ENCODE data around the gene GPD2. TPM values are rescaled to one million over a fixed set of nuclear protein-coding genes. Genes with fewer than 3 reads are reported as not detected.
A peak's percentile ranks its signal among the peaks of the same experiment; 100 is the strongest.

The GPD2 gene
- total RNA-seq, 2 experiments from 2014 or later: 31.6 to 32.6 TPM

GRCh38 chr2:156405586-156405985 is 30.6 kb upstream of the GPD2 start:
- Mint-ChIP-seq H3K9me3 (ENCODE audit: low read depth) (no peaks in the 10 kb centered on the region), H3K27me3 (peaks cover 8% of the 10 kb centered on the region), H3K27ac (no peak overlapping the region), H3K4me3 (no peak overlapping the region), H3K36me3 (ENCODE audit: low read depth) (peaks cover 3% of the 10 kb centered on the region), H3K4me1 (peaks cover 10% of the 10 kb centered on the region)
- ChIA-PET CTCF (interaction anchor here (1.1 kb wide), 2 partner anchors 71 kb away, joined by 3 to 4 read pairs; no protein-coding TSS in a partner anchor), POLR2A (no interaction called here)
- DNase-seq: no peak
- no peak for ATAC-seq
- intact Hi-C loops (cut with DNase I, micrococcal nuclease): loop anchor here in 1 of 2 experiments (10.0 kb wide), 2 partner anchors 789 to 1031 kb away; no protein-coding TSS in a partner anchor

DNA sequence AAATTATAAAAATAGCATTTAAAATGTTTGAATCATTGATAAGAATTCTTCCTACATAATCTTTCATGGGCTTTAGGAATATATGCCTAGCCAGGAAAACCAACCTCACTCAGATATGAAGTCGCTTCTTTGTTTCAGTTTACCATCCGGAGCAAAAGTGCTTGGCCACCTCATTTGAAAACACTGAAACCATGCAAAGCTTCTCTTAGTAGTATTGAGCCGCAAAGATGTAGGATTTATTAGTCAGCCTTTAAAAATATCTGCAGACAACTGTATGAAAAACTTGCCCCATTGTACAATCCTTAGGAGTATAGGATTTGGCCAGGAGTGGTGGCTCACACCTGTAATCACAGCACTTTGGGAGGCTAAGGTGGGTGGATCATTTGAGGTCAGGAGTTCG is 24.3 kb upstream of the GPD2 start:
- ChIA-PET CTCF (no interaction called here), POLR2A (no interaction called here)
- no peak overlapping the region for H3K4me3 Mint-ChIP-seq
- intact Hi-C loops (cut with DNase I, micrococcal nuclease): no loop called here
- peaks cover 6% of the 10 kb centered on the region for H3K27me3 Mint-ChIP-seq
- no peaks in the 10 kb centered on the region for H3K4me1 Mint-ChIP-seq
- H3K27ac Mint-ChIP-seq: no peak overlapping the region
- DNase-seq (no peak), ATAC-seq (no peak)
- no peaks in the 10 kb centered on the region for H3K36me3 Mint-ChIP-seq (ENCODE audit: low read depth)
- no peaks in the 10 kb centered on the region for H3K9me3 Mint-ChIP-seq (ENCODE audit: low read depth)

- no peak for DNase-seq
- intact Hi-C loops (cut with DNase I, micrococcal nuclease): no loop called here
- Mint-ChIP-seq H3K9me3 (ENCODE audit: low read depth) (no peaks in the 10 kb centered on the region), H3K36me3 (ENCODE audit: low read depth) (no peaks in the 10 kb centered on the region), H3K27me3 (peaks cover 10% of the 10 kb centered on the region), H3K27ac (no peak overlapping the region), H3K4me3 (no peak overlapping the region), H3K4me1 (peaks cover 4% of the 10 kb centered on the region)
- ChIA-PET CTCF (interaction anchor here (0.6 kb wide), 1 partner anchor 341 kb away, joined by 3 read pairs; no protein-coding TSS in a partner anchor), POLR2A (interaction anchor here (0.7 kb wide), 1 partner anchor 494 kb away, joined by 3 read pairs; no protein-coding TSS in a partner anchor)
- ATAC-seq: no peak
Observed at GRCh38 chr2:156421851-156422250, 14.3 kb upstream of the GPD2 start.

DNA sequence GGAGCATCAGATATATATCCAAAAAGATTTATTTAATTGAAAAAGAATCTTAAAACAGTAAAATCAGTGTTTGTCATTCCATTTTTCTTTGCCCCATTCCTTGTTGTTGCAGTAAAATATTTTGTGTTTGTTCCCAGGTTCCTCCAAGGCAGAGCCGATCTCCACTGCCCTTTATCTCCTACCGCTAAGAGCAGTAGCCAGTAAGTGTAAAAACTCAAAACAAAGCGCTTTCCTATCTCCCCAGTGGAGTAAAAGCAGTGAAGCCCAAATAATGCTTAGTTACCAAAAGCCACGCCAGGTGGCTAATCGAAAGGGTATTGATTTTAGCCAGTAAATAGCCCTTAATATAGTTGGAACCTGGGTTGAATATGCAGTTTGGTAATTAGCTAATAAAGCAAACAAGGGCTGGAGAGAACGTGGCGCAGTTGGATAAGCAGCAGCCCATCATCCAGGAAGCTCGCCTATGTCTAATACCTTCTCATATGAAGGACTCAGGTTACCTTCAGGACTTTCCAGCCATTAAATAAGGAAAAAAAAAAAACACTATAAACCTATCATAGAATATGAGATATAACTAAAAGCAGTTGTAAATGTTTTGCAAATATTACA is 12.4 kb upstream of the GPD2 start:
- Mint-ChIP-seq H3K4me1 (peaks cover 4% of the 10 kb centered on the region), H3K27me3 (peaks cover 10% of the 10 kb centered on the region), H3K4me3 (no peak overlapping the region), H3K27ac (no peak overlapping the region), H3K9me3 (ENCODE audit: low read depth) (no peaks in the 10 kb centered on the region), H3K36me3 (ENCODE audit: low read depth) (no peaks in the 10 kb centered on the region)
- DNase-seq (no peak), ATAC-seq (no peak)
- intact Hi-C loops (cut with DNase I, micrococcal nuclease): no loop called here
- CTCF ChIA-PET: interaction anchor here (0.6 kb wide), 1 partner anchor 117 kb away, joined by 3 read pairs; no protein-coding TSS in a partner anchor
- POLR2A ChIA-PET: no interaction called here

- CTCF ChIA-PET: no interaction called here
- Mint-ChIP-seq H3K9me3 (ENCODE audit: low read depth) (no peaks in the 10 kb centered on the region), H3K36me3 (ENCODE audit: low read depth) (no peaks in the 10 kb centered on the region), H3K27me3 (peaks cover 7% of the 10 kb centered on the region), H3K27ac (no peak overlapping the region), H3K4me1 (peaks cover 19% of the 10 kb centered on the region), H3K4me3 (no peak overlapping the region)
- no peak for DNase-seq
- intact Hi-C loops (cut with DNase I, micrococcal nuclease): no loop called here
- POLR2A ChIA-PET: interaction anchor here (0.5 kb wide), 1 partner anchor 12 kb away, joined by 4 read pairs; no protein-coding TSS in a partner anchor
- no peak for ATAC-seq
Observed at GRCh38 chr2:156427074-156427473, 9.1 kb upstream of the GPD2 start.

- Mint-ChIP-seq H3K9me3 (ENCODE audit: low read depth) (no peaks in the 10 kb centered on the region), H3K4me3 (no peak overlapping the region), H3K27ac (no peak overlapping the region), H3K27me3 (peaks cover 4% of the 10 kb centered on the region), H3K4me1 (peaks cover 15% of the 10 kb centered on the region), H3K36me3 (ENCODE audit: low read depth) (no peaks in the 10 kb centered on the region)
- ChIA-PET POLR2A (no interaction called here), CTCF (interaction anchor here (0.8 kb wide), 1 partner anchor 94 kb away, joined by 4 read pairs; no protein-coding TSS in a partner anchor)
- intact Hi-C loops (cut with DNase I, micrococcal nuclease): no loop called here
- ATAC-seq (no peak), DNase-seq (no peak)
Observed at GRCh38 chr2:156429211-156429610, 7.0 kb upstream of the GPD2 start.

DNA sequence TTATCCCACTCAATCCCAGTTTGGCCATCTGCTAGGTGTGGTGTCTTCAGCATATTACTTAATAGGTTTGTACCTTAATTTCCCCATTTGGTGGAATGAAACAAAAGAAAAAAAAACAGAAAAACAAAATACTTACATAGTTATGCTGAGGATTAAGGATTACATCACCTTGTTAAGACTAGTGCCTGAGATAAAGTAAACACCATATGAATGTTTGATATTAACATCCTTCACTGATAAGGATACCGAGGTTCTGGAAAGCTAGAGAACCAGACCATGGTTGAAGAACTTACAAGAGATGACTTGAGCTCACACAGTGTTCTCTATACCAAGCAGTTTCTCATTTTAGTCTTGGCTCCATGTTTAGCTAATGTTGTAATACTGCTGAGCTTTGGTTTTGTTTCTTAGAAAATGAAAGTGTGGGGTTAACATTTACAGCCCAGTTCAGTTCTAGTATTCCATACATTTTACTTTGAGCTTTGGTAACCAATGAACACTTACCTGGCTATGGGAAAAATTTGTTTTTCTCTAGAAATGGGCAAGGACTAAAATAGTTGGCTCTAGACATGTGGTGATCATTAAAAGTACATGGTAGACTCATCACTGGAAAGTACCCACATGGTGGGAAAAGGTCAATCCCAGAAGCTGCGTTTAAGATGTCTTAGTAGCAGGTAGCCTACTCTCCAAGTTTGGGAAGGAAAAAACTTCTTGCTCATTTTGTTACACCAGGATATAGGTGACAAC is 5.8 kb upstream of the GPD2 start:
- ATAC-seq (no peak), DNase-seq (no peak)
- Mint-ChIP-seq H3K27me3 (no peaks in the 10 kb centered on the region), H3K4me3 (no peak overlapping the region), H3K9me3 (ENCODE audit: low read depth) (no peaks in the 10 kb centered on the region), H3K36me3 (ENCODE audit: low read depth) (no peaks in the 10 kb centered on the region), H3K4me1 (peaks cover 15% of the 10 kb centered on the region), H3K27ac (peak overlapping the region; percentile 24)
- intact Hi-C loops (cut with DNase I, micrococcal nuclease): no loop called here
- ChIA-PET POLR2A (no interaction called here), CTCF (interaction anchor here (0.7 kb wide), 1 partner anchor 822 kb away, joined by 3 read pairs; no protein-coding TSS in a partner anchor)

DNA sequence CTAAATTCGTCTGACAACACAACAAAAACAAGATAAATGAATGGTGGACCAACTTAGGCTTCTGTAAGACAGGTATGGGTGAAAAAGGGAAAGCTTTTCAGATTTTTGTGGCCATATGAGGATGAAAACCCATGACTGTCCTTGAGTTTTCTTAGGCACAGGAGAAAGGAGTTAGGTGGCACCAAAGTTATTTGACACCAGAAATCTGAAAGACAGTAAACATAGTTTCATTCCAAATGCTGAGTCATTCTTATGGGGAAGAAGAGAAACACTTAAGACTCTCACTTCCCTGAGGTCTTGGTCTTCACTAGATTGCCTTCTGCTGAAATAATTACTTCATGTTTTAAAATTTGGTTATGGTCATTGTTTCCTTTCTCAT is 5.2 kb upstream of the GPD2 start:
- Mint-ChIP-seq H3K27ac (peak overlapping the region; percentile 24), H3K4me1 (peaks cover 15% of the 10 kb centered on the region), H3K9me3 (ENCODE audit: low read depth) (no peaks in the 10 kb centered on the region), H3K27me3 (no peaks in the 10 kb centered on the region), H3K4me3 (no peak overlapping the region), H3K36me3 (ENCODE audit: low read depth) (no peaks in the 10 kb centered on the region)
- intact Hi-C loops (cut with DNase I, micrococcal nuclease): no loop called here
- no peak for DNase-seq
- ChIA-PET CTCF (no interaction called here), POLR2A (no interaction called here)
- ATAC-seq: peak; percentile 27

DNA sequence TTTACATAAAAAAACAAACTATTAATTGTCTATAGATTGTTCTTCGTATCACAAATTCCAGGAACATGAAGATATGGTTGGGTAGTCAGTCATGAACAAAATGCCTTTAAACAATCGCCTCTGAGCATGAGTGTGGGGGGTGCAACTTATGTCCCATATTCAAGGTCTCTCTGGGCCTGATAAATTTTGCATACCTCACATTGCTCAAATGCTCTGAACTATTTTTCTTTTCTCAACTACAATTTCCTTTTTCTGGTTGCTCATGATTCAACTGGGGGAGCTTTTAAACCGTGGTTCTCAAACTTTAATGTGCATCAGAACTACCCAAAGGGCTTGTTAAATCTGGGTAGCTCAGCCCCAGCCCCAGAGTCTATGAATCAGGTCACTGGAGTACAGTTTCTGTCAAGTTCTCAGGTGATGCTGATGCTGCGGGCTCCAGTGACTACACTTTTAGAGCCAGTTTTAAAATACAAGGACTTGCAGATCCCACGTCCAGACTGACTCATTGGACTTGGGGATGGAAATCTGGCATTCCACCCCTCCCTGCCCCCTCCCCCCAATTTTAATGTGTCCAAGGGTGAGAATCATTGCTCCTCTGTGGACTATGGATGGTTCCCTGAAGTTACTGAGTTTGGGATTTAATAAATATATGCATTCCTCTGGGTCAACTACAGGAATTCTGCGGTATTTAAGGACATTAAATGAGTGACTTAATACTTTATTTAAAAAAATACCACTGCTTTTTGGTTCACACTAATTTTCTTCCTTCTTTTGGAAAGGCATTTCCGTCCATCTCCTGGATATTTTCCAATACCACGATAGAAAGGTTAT is 1.5 kb upstream of the GPD2 start:
- H3K27me3 Mint-ChIP-seq: no peaks in the 10 kb centered on the region
- no peaks in the 10 kb centered on the region for H3K9me3 Mint-ChIP-seq (ENCODE audit: low read depth)
- POLR2A ChIA-PET: no interaction called here
- CTCF ChIA-PET: interaction anchor here (1.5 kb wide), 1 partner anchor 105 kb away, joined by 6 read pairs; no protein-coding TSS in a partner anchor
- intact Hi-C loops (cut with DNase I, micrococcal nuclease): loop anchor here (5.0 kb wide), 2 partner anchors 58 to 963 kb away; no protein-coding TSS in a partner anchor
- no peak for ATAC-seq
- H3K4me3 Mint-ChIP-seq: peak overlapping the region; percentile 43
- H3K4me1 Mint-ChIP-seq: peaks cover 34% of the 10 kb centered on the region
- H3K27ac Mint-ChIP-seq: peak overlapping the region; percentile 42
- DNase-seq: peak; percentile 41
- peaks cover 7% of the 10 kb centered on the region for H3K36me3 Mint-ChIP-seq (ENCODE audit: low read depth)

DNA sequence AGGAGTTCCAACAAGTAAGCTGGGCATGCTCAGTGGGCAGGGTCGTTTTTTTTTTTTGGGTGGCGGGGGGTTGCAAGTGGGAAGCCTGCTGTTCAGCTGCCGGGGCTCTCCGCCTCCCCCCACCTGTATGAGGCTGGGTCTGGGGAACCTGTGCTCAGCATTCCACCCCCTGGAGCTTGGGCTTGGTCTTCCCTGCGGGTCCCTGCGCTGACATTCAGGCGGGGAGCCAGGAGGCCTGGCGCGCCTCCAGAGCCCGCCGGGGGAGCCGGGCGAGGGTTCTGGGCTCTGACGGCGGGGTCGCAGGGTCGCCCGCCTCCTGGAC is 822 bp upstream of the GPD2 start:
- intact Hi-C loops (cut with DNase I, micrococcal nuclease): loop anchor here (5.0 kb wide), 2 partner anchors 57 to 962 kb away; no protein-coding TSS in a partner anchor
- H3K4me1 Mint-ChIP-seq: peaks cover 30% of the 10 kb centered on the region
- ChIA-PET CTCF (interaction anchor here (1.5 kb wide), 1 partner anchor 105 kb away, joined by 6 read pairs; no protein-coding TSS in a partner anchor), POLR2A (interaction anchor here (1.1 kb wide), 1 partner anchor 101 kb away, joined by 4 read pairs; no protein-coding TSS in a partner anchor)
- H3K9me3 Mint-ChIP-seq (ENCODE audit: low read depth): no peaks in the 10 kb centered on the region
- DNase-seq (no peak), ATAC-seq (peak; percentile 15)
- H3K27ac Mint-ChIP-seq: peak overlapping the region; percentile 42
- H3K27me3 Mint-ChIP-seq: no peaks in the 10 kb centered on the region
- peak overlapping the region; percentile 87 for H3K4me3 Mint-ChIP-seq
- H3K36me3 Mint-ChIP-seq (ENCODE audit: low read depth): peaks cover 10% of the 10 kb centered on the region

- intact Hi-C loops (cut with DNase I, micrococcal nuclease): loop anchor here (1.0 to 5.0 kb wide), 7 partner anchors 35 to 961 kb away; partner anchors contain the start of gene NR4A2 (in 1 of the 2)
- peak; percentile 50 for ATAC-seq
- CTCF ChIA-PET: interaction anchor here (0.7 to 1.8 kb wide), 5 partner anchors 22 to 106 kb away, joined by 3 to 7 read pairs (median 3); no protein-coding TSS in a partner anchor
Observed at GRCh38 chr2:156436497-156437085, 412 bp downstream of the GPD2 start.

More at GRCh38 chr2:156436497-156437085, 412 bp downstream of the GPD2 start:
- no peaks in the 10 kb centered on the region for H3K27me3 Mint-ChIP-seq
- peaks cover 17% of the 10 kb centered on the region for H3K36me3 Mint-ChIP-seq (ENCODE audit: low read depth)
- H3K4me3 Mint-ChIP-seq: peak overlapping the region; percentile 87
- peak; percentile 43 for DNase-seq
- POLR2A ChIA-PET: interaction anchor here (0.6 kb wide), 1 partner anchor 103 kb away, joined by 3 read pairs; no protein-coding TSS in a partner anchor
- H3K9me3 Mint-ChIP-seq (ENCODE audit: low read depth): no peaks in the 10 kb centered on the region
- H3K4me1 Mint-ChIP-seq: peaks cover 19% of the 10 kb centered on the region
- peak overlapping the region; percentile 96 for H3K27ac Mint-ChIP-seq
